OCI-LY1 (cell line): ENCODE data around the gene CNIH2.

Experiments used
- CTCF ChIP-seq: fragments of 200-600 bp; sonication (generic), shearing (Covaris generic); IDR thresholded peaks from 2 replicates; pipeline ENCODE4 v1.5.1; 2017; ENCODE audit warnings: mild to moderate bottlenecking, antibody characterized with exemption, low read length, moderate library complexity, mixed read lengths
- EZH2 ChIP-seq: fragments of 200-600 bp; sonication (generic), shearing (Covaris generic); IDR thresholded peaks from 2 replicates; pipeline ENCODE4 v1.8.0; 2017; ENCODE audit warnings: borderline replicate concordance, mixed run types, mild to moderate bottlenecking, antibody characterized with exemption, low read length, moderate library complexity, mixed read lengths

GRCh38 chr11:66302656-66303055, 24.7 kb downstream of the CNIH2 start:
- TF ChIP-seq CTCF = no peak
- TF ChIP-seq EZH2 = no peak
